Muscle layer of duodenum (tissue), 2 donors: ENCODE measurements around the gene ZMYND11.
A peak's percentile ranks its signal among the peaks of the same experiment; 100 is the strongest.

Experiments used
- H3K27ac ChIP-seq: one replicate; pipeline ENCODE4 v1.7.0; 2013; ENCODE audit warnings: mild to moderate bottlenecking, low read length
- H3K27me3 ChIP-seq: one replicate; pipeline ENCODE4 v1.7.0; 2013; ENCODE audit warnings: low read depth, mild to moderate bottlenecking, control low read depth, low read length
- H3K36me3 ChIP-seq, 2 donors: one replicate each; pipeline ENCODE4 v1.7.0; 2013; ENCODE audit warnings: low read length in 2 of 2, control low read depth in 1 of 2, mild to moderate bottlenecking in 1 of 2; ENCODE audit not compliant: insufficient read depth in 2 of 2, control insufficient read depth in 1 of 2
- H3K4me1 ChIP-seq, 2 donors: one replicate each; pipeline ENCODE4 v1.7.0; 2013; ENCODE audit warnings: low read length in 2 of 2, mild to moderate bottlenecking in 2 of 2, control low read depth in 1 of 2, moderate library complexity in 1 of 2; ENCODE audit not compliant: insufficient read depth in 2 of 2, control insufficient read depth in 1 of 2
- H3K4me3 ChIP-seq, 2 donors: one replicate each; pipeline ENCODE4 v1.7.0; 2013; ENCODE audit warnings: low read length in 2 of 2, low read depth in 1 of 2, mild to moderate bottlenecking in 1 of 2
- H3K9me3 ChIP-seq, 2 donors: one replicate each; pipeline ENCODE4 v1.7.0; 2013; ENCODE audit warnings: low read length in 2 of 2, control low read depth in 1 of 2, mild to moderate bottlenecking in 1 of 2; ENCODE audit not compliant: control insufficient read depth in 1 of 2
- donor health status: healthy.

Gene ZMYND11

GRCh38 chr10:96466-96865 is 38.8 kb upstream of the ZMYND11 start:
- H3K27me3 ChIP-seq, result no peaks in the 10 kb centered on the region
- no peak overlapping the region for H3K27ac ChIP-seq
- peaks cover 3 to 8% of the 10 kb centered on the region in 2 donors for H3K9me3 ChIP-seq
- H3K4me3 ChIP-seq, result no peak overlapping the region
- H3K4me1 ChIP-seq, result no peaks in the 10 kb centered on the region
- no peaks in the 10 kb centered on the region for H3K36me3 ChIP-seq

GRCh38 chr10:104416-104815 is 30.8 kb upstream of the ZMYND11 start:
- H3K4me3 ChIP-seq, result no peak overlapping the region
- H3K27ac ChIP-seq, result no peak overlapping the region
- no peaks in the 10 kb centered on the region for H3K9me3 ChIP-seq
- no peaks in the 10 kb centered on the region for H3K27me3 ChIP-seq
- H3K36me3 ChIP-seq, result no peaks in the 10 kb centered on the region
- H3K4me1 ChIP-seq, result no peaks in the 10 kb centered on the region

DNA sequence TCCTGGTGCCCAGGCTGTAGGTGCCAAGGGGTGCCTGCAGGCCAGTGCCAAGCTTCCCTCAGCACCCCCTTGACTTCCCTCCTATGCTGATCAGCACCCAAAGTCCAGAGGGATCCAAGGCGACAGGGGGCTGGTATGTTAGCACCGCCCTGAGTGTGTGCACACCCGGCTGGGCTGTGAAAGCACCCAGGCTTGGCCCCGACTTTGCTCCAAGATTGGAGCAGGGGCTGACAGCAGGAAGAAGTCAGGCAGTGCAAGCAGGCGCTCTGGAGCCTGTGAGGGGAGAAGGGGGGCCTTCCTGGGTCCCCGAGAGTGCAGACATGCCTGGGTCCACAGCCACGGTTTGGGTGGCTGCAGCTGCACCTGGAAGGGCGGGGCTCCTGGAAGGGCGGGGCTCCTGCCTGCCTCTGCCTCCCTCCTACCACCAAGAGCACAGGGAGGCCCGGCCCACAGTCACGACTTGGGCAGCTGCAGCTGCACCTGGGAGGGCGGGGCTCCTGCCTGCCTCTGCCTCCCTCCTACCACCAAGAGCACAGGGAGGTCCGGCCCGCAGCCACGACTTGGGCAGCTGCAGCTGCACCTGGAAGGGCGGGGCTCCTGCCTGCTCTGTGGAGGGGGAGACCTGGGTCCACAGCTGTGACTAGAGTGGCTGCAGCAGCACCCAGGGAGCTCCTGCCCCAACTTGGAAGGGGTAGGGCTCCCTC is 30.2 kb upstream of the ZMYND11 start:
- Histone ChIP-seq H3K9me3 (no peaks in the 10 kb centered on the region), H3K4me1 (no peaks in the 10 kb centered on the region), H3K27ac (no peak overlapping the region), H3K4me3 (no peak overlapping the region), H3K36me3 (no peaks in the 10 kb centered on the region), H3K27me3 (no peaks in the 10 kb centered on the region)

DNA sequence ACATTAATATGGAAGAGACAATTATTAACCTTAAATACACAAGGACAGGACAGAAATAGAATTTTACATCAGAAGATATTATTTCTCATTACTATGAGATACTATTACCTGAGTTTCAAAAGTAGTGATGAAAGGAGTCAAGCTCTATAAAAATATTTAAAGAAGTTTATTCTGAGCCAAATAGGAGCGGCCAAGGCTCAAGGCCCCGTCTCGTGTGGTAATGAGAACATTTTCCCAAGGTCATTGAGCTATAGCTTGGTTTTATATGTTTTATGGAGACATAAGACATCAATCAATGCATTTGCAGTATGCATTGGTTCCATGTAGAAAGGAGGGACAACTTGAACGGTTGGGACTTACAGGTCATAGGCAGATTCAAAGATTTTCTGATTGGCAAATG is 29.4 kb upstream of the ZMYND11 start:
- no peak overlapping the region for H3K27ac ChIP-seq
- no peaks in the 10 kb centered on the region for H3K36me3 ChIP-seq
- H3K9me3 ChIP-seq, result no peaks in the 10 kb centered on the region
- H3K27me3 ChIP-seq, result no peaks in the 10 kb centered on the region
- no peak overlapping the region for H3K4me3 ChIP-seq
- H3K4me1 ChIP-seq, result no peaks in the 10 kb centered on the region

DNA sequence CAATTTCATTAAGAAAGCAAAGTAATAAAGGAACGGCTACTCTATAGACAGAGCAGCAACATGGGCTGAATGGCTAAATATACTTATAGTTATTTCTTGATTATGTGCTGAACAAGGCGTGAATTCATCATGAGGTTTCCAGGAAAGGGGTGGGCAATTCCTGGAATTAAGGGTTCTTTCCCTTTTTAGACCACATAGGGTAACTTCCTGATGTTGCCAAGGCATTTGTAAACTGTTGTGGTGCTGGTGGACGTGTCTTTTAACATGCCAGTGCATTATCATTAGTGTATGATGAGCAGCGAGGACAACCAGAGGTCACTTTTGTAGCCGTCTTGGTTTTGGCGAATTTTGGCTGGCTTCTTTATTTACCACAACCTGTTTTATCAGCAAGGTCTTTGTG is 28.5 kb upstream of the ZMYND11 start:
- Histone ChIP-seq H3K27me3 (no peaks in the 10 kb centered on the region), H3K4me1 (no peaks in the 10 kb centered on the region), H3K27ac (no peak overlapping the region), H3K4me3 (no peak overlapping the region), H3K9me3 (no peaks in the 10 kb centered on the region), H3K36me3 (no peaks in the 10 kb centered on the region)

DNA sequence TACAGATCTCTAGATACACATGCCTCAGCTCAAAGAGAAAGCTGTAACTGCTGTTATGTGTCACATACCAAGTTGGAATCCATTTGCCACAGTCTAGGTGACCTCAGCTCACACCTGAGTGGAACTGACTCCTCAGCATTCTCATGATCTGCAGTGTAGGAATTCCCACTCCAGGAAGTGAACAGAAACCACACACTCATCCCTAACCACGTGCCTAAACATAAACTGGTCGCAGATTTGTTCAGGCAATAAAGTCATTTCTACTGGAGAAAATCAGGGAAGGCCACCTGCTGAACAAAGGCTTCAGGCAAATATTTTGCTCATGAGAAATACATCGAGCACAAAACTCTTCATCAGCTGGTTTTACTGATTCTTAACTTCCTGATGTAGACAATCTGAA is 23.0 kb upstream of the ZMYND11 start:
- Histone ChIP-seq H3K36me3 (no peaks in the 10 kb centered on the region), H3K27me3 (no peaks in the 10 kb centered on the region), H3K4me1 (no peaks in the 10 kb centered on the region), H3K4me3 (no peak overlapping the region), H3K27ac (no peak overlapping the region), H3K9me3 (no peaks in the 10 kb centered on the region)

- peaks cover 0 to 7% of the 10 kb centered on the region in 2 donors for H3K4me1 ChIP-seq
- H3K27me3 ChIP-seq, result no peaks in the 10 kb centered on the region
- H3K27ac ChIP-seq, result no peak overlapping the region
- no peak overlapping the region for H3K4me3 ChIP-seq
- H3K9me3 ChIP-seq, result no peaks in the 10 kb centered on the region
- no peaks in the 10 kb centered on the region for H3K36me3 ChIP-seq
Observed at GRCh38 chr10:124874-125273, 10.4 kb upstream of the ZMYND11 start.

DNA sequence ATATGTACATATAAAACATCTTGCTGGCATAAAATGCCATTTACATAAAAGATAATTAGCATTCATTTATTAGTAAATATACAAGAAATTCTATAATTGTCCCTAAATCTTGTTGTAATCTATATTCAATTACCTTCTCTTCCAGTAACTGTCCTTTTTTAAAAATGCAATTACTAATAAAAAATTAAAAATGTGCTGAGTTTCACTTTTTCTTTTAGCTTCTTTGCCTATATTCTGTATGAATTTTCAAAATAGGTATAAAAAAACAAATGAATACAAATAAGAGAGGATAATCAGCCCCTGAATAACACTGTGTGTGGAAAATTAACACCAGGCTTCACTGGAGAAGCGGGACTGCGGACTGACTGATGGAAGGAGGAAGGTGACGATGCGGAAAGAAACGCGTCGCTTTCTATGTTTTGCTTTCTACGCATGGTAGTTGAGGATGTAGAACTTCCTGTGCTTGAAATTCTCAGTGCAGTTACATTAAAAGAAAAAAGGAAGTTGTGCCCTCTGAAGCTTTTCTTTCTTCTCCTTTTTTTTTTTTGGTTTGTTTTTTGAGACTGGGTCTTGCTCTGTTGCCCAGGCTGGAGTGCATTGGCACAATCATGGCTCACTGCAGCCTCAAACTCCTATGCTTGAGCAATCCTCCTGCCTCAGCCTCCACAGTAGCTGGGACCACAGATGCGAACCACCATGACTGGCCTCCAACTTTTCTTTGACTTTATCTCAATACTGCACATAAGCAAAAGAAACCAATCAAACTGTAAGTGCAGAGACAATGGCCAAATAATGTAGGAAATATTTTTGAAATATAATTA is 7.4 kb upstream of the ZMYND11 start:
- Histone ChIP-seq H3K27ac (no peak overlapping the region), H3K9me3 (no peaks in the 10 kb centered on the region), H3K4me1 (peaks cover 0 to 10% of the 10 kb centered on the region in 2 donors), H3K4me3 (no peak overlapping the region), H3K36me3 (no peaks in the 10 kb centered on the region), H3K27me3 (no peaks in the 10 kb centered on the region)

DNA sequence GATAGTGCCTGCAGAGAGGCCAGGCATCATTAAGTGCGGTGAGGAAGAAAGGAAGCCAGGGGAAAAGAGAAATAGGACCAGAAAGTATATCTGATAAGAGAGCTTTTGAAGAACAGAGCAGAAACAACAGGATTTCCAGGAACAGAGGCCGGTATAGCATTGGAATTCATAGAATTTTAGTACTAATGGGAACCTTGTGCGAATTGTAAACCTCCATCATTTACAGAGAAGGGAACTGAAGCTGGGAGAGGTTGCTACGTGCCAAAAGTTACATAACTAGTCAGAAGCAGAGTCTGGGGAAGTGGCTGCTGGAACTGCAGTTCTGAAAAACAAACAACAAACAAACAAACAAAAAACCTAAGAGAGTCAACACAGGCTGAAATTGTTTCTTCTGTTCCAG is 5.4 kb upstream of the ZMYND11 start:
- no peaks in the 10 kb centered on the region for H3K27me3 ChIP-seq
- peaks cover 4 to 14% of the 10 kb centered on the region in 2 donors for H3K4me1 ChIP-seq
- no peak overlapping the region for H3K4me3 ChIP-seq

GRCh38 chr10:132946-133898 is 2.0 kb upstream of the ZMYND11 start:
- H3K36me3 ChIP-seq, result no peaks in the 10 kb centered on the region
- H3K27me3 ChIP-seq, result no peaks in the 10 kb centered on the region
- H3K9me3 ChIP-seq, result no peaks in the 10 kb centered on the region
- peak overlapping the region; percentile 72 to 81 for H3K4me3 ChIP-seq
- no peak overlapping the region for H3K27ac ChIP-seq
- H3K4me1 ChIP-seq, result peaks cover 16 to 19% of the 10 kb centered on the region in 2 donors

More for the DNA sequence above, 5.4 kb upstream of the ZMYND11 start:
- H3K27ac ChIP-seq, result no peak overlapping the region
- no peaks in the 10 kb centered on the region for H3K9me3 ChIP-seq
- no peaks in the 10 kb centered on the region for H3K36me3 ChIP-seq
